ENCODE results near the gene EBF3. TPM values are rescaled to one million over a fixed set of nuclear protein-coding genes. Genes with fewer than 3 reads are reported as not detected.

The EBF3 gene
- total RNA-seq, 1 donor from 2014 or later, result not detected

- no peak for DNase-seq (ENCODE audit: low read depth)
- H3K4me3 ChIP-seq (ENCODE audit: low read depth, low read length), result no peak overlapping the region
- TF ChIP-seq CTCF (IDR thresholded peaks at IDR 0.05; ENCODE audit: insufficient read depth, low read length, poor library complexity, severe bottlenecking), result no peak
- peaks cover 2% of the 10 kb centered on the region for H3K27me3 ChIP-seq (ENCODE audit: control insufficient read depth, insufficient read depth, low read length)
- no peaks in the 10 kb centered on the region for H3K36me3 ChIP-seq (ENCODE audit: control insufficient read depth, insufficient read depth, low read length)
Measured at GRCh38 chr10:129936266-129936922, 27.7 kb downstream of the EBF3 start.

- Histone ChIP-seq H3K4me3 (ENCODE audit: low read depth, low read length) (no peak overlapping the region), H3K27me3 (ENCODE audit: control insufficient read depth, insufficient read depth, low read length) (peaks cover 2% of the 10 kb centered on the region), H3K36me3 (ENCODE audit: control insufficient read depth, insufficient read depth, low read length) (no peaks in the 10 kb centered on the region)
- DNase-seq (ENCODE audit: low read depth), result no peak
- TF ChIP-seq CTCF (IDR thresholded peaks at IDR 0.05; ENCODE audit: insufficient read depth, low read length, poor library complexity, severe bottlenecking), result no peak
Measured at GRCh38 chr10:129935867-129936152, 28.3 kb downstream of the EBF3 start.

GRCh38 chr10:129935102-129935866 is 28.8 kb downstream of the EBF3 start:
- H3K4me3 ChIP-seq (ENCODE audit: low read depth, low read length), result no peak overlapping the region
- no peak for DNase-seq (ENCODE audit: low read depth)
- TF ChIP-seq CTCF (IDR thresholded peaks at IDR 0.05; ENCODE audit: insufficient read depth, low read length, poor library complexity, severe bottlenecking), result no peak
- H3K27me3 ChIP-seq (ENCODE audit: control insufficient read depth, insufficient read depth, low read length), result peaks cover 2% of the 10 kb centered on the region
- no peaks in the 10 kb centered on the region for H3K36me3 ChIP-seq (ENCODE audit: control insufficient read depth, insufficient read depth, low read length)

- Histone ChIP-seq H3K36me3 (ENCODE audit: control insufficient read depth, insufficient read depth, low read length) (no peaks in the 10 kb centered on the region), H3K27me3 (ENCODE audit: control insufficient read depth, insufficient read depth, low read length) (no peaks in the 10 kb centered on the region), H3K4me3 (ENCODE audit: low read depth, low read length) (no peak overlapping the region)
- no peak for DNase-seq (ENCODE audit: low read depth)
- TF ChIP-seq CTCF (IDR thresholded peaks at IDR 0.05; ENCODE audit: insufficient read depth, low read length, poor library complexity, severe bottlenecking), result no peak
Measured at GRCh38 chr10:129934196-129934925, 29.7 kb downstream of the EBF3 start.

- TF ChIP-seq CTCF (IDR thresholded peaks at IDR 0.05; ENCODE audit: insufficient read depth, low read length, poor library complexity, severe bottlenecking), result no peak
- no peaks in the 10 kb centered on the region for H3K27me3 ChIP-seq (ENCODE audit: control insufficient read depth, insufficient read depth, low read length)
- DNase-seq (ENCODE audit: low read depth), result no peak
- no peak overlapping the region for H3K4me3 ChIP-seq (ENCODE audit: low read depth, low read length)
- no peaks in the 10 kb centered on the region for H3K36me3 ChIP-seq (ENCODE audit: control insufficient read depth, insufficient read depth, low read length)
Measured at GRCh38 chr10:129933456-129934092, 30.5 kb downstream of the EBF3 start.

Data from kidney epithelial cell (primary cell).